GM18511 (cell line): ENCODE results near the gene GPC4.
"Not testable (repeated sequence)": the region's sequence is repeated elsewhere in the genome, so short reads cannot be mapped to it uniquely, and the experiment has no call there.

ENCODE experiments used
- ATAC-seq: cut with Tn5 transposase; IDR thresholded peaks from one replicate; pipeline ENCODE4 v1.9.1; 2021; ENCODE audit warnings: mild to moderate bottlenecking, moderate library complexity; ENCODE audit not compliant: unreplicated experiment

GPC4 gene

GRCh38 chrX:133369065-133369464, 46.2 kb downstream of the GPC4 start:
- ATAC-seq, result no peak

DNA sequence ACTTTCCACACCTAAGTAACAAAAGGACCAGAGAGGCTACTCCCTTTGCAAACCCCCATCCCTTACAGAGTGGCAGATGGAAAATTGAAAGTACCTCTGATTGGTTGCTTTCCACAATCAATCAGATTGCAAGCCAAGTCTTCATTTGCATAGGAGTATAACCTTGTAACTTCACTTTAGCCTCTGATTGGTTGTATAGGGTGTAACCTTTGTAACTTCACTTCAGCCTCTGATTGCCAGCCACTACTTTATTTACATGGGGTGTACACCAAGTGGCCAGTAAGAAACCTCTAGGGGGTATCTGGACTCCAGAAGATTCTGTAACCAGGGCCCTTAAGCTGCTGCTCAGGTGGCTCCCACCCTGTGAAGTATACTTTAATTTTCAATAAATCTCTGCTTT, 48.6 kb downstream of the GPC4 start:
- ATAC-seq, result no peak

GRCh38 chrX:133365871-133366611, 49.2 kb downstream of the GPC4 start:
- ATAC-seq, result no peak

DNA sequence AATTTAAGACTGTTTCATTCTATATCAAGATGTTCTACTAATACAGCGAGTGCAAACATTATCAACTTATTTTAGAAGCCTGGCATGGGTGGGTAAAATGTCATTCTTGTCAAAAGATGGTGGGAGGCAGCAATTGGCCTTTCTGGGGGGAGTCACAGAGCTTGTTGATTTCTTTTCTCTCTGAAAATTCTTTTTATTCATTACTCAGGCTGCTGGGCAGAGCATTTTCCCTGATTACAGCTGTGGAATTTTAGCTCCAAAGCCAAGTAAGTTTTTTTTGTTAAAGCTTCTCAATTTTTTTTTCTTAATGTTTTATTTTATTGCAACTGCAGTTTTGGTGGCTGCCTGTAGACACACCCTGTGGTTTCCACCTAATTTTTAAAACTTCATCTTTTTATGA, 50.4 kb downstream of the GPC4 start:
- ATAC-seq, result no peak

- ATAC-seq, result no peak
These were observed 51.1 kb downstream of the GPC4 start for GRCh38 chrX:133364196-133364595.

- ATAC-seq, result no peak
These were observed 52.8 kb downstream of the GPC4 start for GRCh38 chrX:133362538-133362937.

DNA sequence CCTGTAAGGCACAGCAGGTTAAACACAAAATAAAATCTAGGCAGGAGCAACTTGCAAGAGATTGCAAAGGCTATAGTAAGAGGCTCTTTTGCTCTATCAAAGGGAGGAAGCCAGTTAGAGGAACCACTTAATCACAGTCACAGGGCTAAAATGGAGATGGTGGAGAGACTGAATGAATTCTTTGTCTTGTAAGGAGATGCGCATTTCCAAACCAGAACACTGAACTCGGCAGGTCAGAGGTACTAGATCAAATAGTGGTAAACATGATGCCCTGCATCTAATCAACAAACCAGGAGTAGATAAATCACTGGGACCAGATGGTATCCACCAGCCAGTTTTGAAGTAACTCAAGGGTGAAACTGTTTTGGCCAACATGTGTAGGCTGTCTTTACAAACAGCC, 55.8 kb downstream of the GPC4 start:
- ATAC-seq, result no peak

DNA sequence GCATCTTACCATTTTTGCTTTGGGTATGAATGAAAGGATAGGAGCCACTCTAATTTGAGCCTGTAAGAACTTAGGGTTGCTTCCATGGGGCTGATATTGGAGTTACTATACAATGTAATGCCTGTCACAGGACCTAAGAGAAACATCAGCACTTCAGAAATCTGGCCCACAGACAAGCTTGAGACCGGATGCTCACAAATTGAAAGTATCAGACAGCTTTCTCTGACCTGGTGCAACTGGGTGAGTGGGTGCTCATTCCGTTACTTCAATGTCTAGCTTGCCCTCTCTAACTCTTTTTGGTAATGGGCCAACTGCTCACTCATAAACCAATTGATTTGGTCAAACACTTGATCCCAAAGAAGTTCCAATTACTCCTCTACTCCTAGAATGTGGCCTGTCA, 62.1 kb downstream of the GPC4 start:
- ATAC-seq, result no peak

DNA sequence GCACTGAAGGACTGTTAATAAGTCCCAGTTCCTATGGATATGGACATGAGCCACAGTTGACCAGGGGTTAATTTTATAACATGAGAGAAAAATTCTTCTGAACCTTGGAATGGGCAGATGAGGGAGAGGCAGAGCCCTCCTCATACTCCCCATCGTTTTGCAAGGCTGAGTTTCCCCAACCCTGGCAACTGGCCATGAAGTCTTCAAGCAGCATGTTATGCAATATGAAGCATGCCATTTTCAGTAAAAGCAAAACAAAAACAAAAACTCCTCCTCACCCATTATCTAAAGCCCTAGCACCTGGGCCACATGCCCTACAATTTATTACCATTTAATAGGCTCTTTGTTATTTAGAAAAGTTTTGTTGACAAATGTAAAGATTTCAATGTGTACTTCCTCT, 64.5 kb downstream of the GPC4 start:
- no peak for ATAC-seq

DNA sequence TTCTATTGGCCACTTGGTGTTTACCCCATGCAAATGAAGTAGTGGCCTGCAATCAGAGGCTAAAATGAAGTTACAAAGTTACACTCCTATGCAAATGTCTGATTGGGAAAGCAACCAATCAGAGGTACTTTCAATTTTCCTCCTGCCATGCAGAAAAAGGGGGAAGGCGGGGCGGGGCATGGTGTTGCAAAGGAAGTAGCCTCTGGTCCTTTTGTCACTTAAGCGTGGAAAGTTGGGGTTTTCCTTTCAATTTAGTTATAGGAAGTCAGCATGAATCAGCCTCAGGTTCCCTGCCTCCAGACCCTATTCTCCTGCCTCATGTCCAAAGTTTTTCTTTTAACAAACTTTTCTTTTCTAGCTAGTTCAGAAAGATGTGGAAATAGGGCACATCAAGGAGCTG, 69.3 kb downstream of the GPC4 start:
- ATAC-seq, result no peak

- ATAC-seq, result no peak
These were observed 75.7 kb downstream of the GPC4 start for GRCh38 chrX:133339566-133339965.

GRCh38 chrX:133337250-133337649, 78.0 kb downstream of the GPC4 start:
- no peak for ATAC-seq

DNA sequence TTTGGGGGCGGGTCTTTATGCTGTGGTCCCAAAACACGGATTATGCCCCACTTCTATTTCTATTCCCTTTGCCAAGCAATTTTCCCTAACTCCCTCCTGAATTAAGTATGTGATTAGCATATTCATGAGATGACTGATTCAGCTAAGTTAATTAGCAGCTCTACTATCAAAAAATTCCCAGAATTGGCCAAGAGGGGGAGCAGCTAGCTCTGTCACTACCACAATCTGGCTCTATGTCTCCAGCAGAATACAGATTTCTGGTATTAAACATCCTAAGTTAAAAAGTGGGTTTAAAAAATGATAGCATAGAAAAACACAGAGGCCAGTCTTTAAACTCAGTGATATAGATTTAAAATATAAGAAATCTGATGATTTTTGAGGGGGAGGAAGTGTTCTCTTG, 80.3 kb downstream of the GPC4 start:
- ATAC-seq, result no peak

GRCh38 chrX:133333154-133333750, 82.0 kb downstream of the GPC4 start:
- no peak for ATAC-seq

DNA sequence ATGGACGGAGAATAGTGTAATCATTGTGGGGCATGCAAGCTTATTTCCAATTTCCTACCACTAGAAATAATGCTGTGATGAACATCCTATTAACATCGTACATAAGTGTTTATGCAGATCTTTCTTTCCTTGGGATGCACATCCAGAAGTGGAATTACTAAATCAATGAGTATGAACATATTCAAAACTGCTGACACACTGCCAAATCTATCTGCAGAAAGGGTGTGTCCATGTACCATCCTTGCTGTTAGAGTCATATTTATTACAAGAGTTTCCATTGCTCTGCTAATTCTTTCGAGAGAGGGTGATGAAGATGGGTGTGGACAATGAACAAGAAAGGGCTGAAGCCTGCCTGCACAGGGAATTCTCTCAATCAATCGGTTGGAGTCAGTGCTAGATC, 82.6 kb downstream of the GPC4 start:
- no peak for ATAC-seq

- ATAC-seq, result no peak
These were observed 84.3 kb downstream of the GPC4 start for GRCh38 chrX:133330956-133331355.

- ATAC-seq, result no peak
These were observed 89.9 kb downstream of the GPC4 start for GRCh38 chrX:133325422-133325821.

DNA sequence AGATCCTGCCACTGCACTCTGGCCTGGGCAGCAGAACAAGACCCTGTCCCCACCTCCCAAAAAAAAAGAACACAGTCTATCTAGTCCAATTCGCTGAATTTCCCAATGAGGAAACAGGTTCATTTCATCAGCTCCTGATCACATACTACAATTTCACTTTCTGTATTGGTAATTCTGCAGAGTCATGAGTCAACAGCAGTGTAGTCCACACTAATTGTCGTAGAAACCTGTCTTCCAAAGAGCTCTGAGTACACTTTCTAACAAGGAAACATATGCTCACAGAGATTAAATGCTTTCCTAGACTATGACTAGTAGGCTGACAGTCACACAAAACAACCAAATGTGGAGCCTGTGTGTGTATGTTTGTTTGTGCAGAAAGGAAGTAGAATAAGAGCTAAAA, 91.9 kb downstream of the GPC4 start:
- no peak for ATAC-seq

- not testable (repeated sequence) for ATAC-seq
These were observed 93.0 kb downstream of the GPC4 start for GRCh38 chrX:133322269-133322668.

DNA sequence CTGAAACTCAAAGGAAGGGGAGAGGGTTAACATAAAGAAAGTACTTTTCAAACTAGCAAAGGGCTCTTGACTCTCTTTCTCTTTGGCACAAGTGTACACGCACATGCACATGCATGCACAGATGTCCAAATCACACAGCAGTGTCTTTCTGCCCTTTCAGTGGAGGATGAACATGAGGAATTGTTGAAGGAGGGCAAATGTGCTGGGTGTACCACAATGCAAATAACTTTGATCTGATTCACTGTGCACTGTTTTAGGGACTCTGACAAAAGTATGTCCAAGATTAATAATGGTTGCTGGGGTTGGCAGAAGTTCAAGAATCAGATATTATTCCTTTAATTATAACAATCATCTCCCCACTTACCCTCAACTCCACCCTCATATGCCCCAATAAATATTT, 93.8 kb downstream of the GPC4 start:
- no peak for ATAC-seq

GRCh38 chrX:133314281-133314680, 101.0 kb downstream of the GPC4 start:
- ATAC-seq, result no peak

DNA sequence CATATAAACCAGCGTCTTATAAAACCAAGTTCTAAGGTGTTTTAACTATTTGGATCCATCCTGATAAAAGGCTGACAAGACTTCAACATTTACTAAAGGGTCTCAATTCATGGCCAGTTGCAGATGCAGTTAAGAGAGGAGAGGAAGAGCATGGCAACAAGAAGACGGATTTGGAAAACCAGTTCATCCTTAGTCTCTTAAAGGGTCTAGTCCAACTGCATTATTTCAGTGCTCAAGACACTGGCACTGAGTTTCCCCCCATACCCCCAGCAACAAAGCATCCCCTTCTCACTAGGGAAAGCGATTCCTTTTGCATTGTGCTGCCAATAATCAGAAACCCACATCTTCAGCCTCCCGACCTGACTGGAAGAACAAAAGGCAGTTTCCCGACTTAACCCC, 106.8 kb downstream of the GPC4 start:
- no peak for ATAC-seq
